ENCODE data around the gene MUC5AC. TPM values are rescaled to one million over a fixed set of nuclear protein-coding genes. Genes with fewer than 3 reads are reported as not detected.
"Not testable (repeated sequence)": the region's sequence is repeated elsewhere in the genome, so short reads cannot be mapped to it uniquely, and the experiment has no call there.

Gene MUC5AC
- polyA plus RNA-seq, 10 donors = 0.01 to 0.39 (median 0.22) TPM; not detected in 7

GRCh38 chr11:1160231-1161101 is 2.7 kb downstream of the MUC5AC start:
- DNase-seq = no peak

GRCh38 chr11:1161410-1162137 is 3.8 kb downstream of the MUC5AC start:
- no peak for DNase-seq

- no peak for DNase-seq
These were observed 4.4 kb downstream of the MUC5AC start for GRCh38 chr11:1162138-1162475.

GRCh38 chr11:1162491-1163311 is 4.9 kb downstream of the MUC5AC start:
- DNase-seq = no peak

GRCh38 chr11:1163321-1163910 is 5.7 kb downstream of the MUC5AC start:
- DNase-seq = no peak

GRCh38 chr11:1163911-1164735 is 6.4 kb downstream of the MUC5AC start:
- no peak for DNase-seq

GRCh38 chr11:1164779-1165255 is 7.1 kb downstream of the MUC5AC start:
- not testable (repeated sequence) for DNase-seq

- DNase-seq = no peak
These were observed 7.7 kb downstream of the MUC5AC start for GRCh38 chr11:1165256-1166041.

GRCh38 chr11:1167256-1167655 is 9.5 kb downstream of the MUC5AC start:
- DNase-seq = no peak

GRCh38 chr11:1167751-1168231 is 10.0 kb downstream of the MUC5AC start:
- DNase-seq = no peak

GRCh38 chr11:1168256-1168655 is 10.5 kb downstream of the MUC5AC start:
- DNase-seq = no peak

GRCh38 chr11:1168721-1169161 is 11.0 kb downstream of the MUC5AC start:
- no peak for DNase-seq

GRCh38 chr11:1171223-1171984 is 13.7 kb downstream of the MUC5AC start:
- DNase-seq = no peak

- DNase-seq = no peak
These were observed 14.4 kb downstream of the MUC5AC start for GRCh38 chr11:1171985-1172728.

- DNase-seq = no peak
These were observed 15.0 kb downstream of the MUC5AC start for GRCh38 chr11:1172729-1173117.

GRCh38 chr11:1173396-1173795 is 15.6 kb downstream of the MUC5AC start:
- DNase-seq = not testable (repeated sequence)

GRCh38 chr11:1174441-1175370 is 17.0 kb downstream of the MUC5AC start:
- no peak for DNase-seq

Data from muscle of back (tissue), 11 donors.